ENCODE data around the gene ACSF3. TPM values are rescaled to one million over a fixed set of nuclear protein-coding genes. Genes with fewer than 3 reads are reported as not detected.
"Not testable (repeated sequence)": the region's sequence is repeated elsewhere in the genome, so short reads cannot be mapped to it uniquely, and the experiment has no call there.

ACSF3 gene
- total RNA-seq, 1 donor from 2014 or later: 18.6 TPM

- no peak for DNase-seq (ENCODE audit: low read depth in 2 of 2)
Measured at GRCh38 chr16:89072548-89073130, 21.0 kb upstream of the ACSF3 start.

GRCh38 chr16:89073346-89074071 lies 20.1 kb upstream of the ACSF3 start:
- no peak for DNase-seq (ENCODE audit: low read depth in 2 of 2)

DNA sequence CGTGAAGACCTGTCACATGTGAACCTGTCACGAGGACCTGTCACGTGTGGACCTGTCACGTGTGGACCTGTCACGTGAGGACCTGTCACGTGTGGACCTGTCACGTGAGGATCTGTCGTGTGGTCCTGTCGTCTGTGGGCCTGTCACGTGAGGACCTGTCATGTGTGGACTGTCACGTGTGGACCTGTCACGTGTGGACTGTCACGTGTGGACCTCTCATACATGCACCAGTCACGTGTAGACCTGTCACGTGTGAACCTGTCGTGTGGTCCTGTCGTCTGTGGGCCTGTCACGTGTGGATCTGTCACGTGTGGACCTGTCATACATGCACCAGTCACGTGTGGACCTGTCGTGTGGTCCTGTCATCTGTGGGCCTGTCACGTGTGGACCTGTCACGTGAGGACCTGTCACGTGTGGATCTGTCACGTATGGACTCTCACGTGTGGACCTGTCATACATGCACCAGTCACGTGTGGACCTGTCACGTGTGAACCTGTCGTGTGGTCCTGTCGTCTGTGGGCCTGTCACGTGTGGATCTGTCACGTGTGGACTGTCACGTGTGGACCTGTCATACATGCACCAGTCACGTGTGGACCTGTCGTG lies 19.5 kb upstream of the ACSF3 start:
- DNase-seq (ENCODE audit: low read depth in 2 of 2): not testable (repeated sequence)

DNA sequence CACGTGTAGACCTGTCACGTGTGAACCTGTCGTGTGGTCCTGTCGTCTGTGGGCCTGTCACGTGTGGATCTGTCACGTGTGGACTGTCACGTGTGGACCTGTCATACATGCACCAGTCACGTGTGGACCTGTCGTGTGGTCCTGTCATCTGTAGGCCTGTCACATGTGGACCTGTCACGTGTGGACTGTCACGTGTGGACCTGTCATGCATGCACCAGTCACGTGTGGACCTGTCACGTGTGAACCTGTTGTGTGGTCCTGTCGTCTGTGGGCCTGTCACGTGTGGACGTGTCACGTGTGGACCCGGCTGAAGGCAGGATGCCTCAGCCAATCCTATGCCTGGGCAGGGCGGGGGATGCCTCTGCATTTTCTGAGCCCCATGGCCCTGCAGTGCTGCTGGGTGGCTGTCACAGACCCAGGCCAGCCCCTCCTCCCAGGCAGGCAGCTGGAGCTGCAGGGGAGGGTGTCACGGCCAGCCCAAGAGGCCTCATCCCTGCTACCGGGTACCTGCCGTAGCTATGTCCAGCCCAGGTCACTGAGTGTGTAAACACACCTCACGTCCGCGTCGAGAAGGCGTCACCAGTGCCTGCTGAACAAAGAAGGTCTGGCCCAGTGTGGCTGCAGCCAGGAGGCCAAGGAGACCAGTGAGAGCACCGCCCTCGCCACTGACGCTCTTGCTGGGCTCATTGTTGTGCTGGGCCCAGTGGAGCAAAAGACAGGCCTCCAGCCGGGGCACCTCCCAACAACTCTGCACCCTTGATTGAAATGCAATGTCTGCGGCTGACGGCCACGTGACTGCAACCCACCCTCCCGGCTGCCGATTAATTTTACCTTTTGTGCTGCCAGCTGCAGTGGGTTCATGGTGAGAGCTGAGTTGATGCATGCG lies 18.6 kb upstream of the ACSF3 start:
- no peak for DNase-seq (ENCODE audit: low read depth in 2 of 2)

DNA sequence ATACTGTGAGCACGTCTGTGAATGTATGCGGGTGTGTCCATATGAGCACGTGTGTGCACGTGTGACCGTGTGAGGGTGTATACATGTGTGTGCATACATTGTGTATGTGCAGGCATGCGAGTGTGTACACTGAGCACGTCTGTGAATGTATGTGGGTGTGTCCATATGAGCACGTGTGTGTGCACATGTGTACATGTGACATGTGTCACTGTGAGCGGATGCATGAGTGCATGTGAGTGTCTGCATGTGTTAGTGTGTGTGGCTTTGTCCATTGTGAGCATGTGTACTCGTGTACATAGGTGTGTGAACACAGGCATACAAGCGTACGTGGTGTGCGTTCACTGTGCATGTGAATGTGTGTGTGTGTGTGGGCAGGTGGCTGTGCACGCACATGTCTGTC lies 17.5 kb upstream of the ACSF3 start:
- no peak for DNase-seq (ENCODE audit: low read depth in 2 of 2)

GRCh38 chr16:89077076-89077475 lies 16.6 kb upstream of the ACSF3 start:
- no peak for DNase-seq (ENCODE audit: low read depth in 2 of 2)

GRCh38 chr16:89078172-89078571 lies 15.5 kb upstream of the ACSF3 start:
- no peak for DNase-seq (ENCODE audit: low read depth in 2 of 2)

- no peak for DNase-seq (ENCODE audit: low read depth in 2 of 2)
Measured at GRCh38 chr16:89079434-89079980, 14.1 kb upstream of the ACSF3 start.

DNA sequence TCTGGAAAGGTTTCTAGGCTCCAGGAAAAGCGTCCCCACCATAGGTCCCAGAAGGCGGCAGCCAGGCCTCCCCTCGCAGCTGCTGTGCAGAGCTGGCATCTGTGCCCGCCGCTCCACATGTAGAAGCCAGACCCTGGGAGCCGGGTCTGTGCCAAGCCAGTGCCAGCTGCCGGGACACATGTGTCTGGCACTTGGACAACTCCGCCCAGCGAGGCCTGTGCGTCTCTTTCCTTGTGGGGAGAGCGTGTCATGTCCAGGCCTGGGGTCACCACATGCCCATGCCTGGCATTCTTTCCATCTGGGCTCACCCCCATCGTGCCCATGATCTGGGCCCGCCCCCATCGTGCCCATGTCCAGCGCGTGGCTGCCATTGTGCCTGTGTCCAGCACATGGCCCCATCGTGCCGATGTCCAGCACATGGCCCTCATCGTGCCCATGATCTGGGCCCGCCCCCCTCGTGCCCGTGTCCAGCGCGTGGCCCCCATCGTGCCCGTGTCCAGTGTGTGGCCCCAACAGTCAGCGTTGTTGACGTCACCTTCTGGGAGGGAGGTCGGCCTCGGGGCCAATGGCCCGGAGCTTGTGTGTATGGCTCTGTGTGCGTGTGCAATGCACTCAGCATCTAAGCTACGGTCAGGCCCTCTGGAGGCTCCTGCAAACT lies 13.3 kb upstream of the ACSF3 start:
- no peak for DNase-seq (ENCODE audit: low read depth in 2 of 2)

DNA sequence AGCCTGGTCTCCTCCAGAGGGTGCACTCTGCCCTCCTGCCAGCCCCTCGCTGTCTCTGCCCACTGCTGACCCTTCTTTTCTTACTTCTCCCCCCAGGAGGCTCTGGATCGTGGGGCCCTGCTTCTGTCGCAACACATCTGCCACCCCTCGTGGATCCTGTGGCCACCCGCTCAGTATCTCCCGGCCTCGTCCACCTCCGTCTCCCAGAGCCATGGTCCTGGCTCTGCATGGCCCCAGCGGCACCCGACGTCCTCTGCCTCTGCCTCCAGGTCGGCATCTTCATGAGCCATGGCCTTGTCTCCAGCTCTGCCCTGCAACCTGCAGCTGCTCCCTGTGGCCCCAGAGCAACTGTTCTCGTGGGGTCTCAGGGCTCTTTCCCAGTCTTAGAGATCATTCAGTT lies 12.1 kb upstream of the ACSF3 start:
- DNase-seq (ENCODE audit: low read depth in 2 of 2): no peak

DNA sequence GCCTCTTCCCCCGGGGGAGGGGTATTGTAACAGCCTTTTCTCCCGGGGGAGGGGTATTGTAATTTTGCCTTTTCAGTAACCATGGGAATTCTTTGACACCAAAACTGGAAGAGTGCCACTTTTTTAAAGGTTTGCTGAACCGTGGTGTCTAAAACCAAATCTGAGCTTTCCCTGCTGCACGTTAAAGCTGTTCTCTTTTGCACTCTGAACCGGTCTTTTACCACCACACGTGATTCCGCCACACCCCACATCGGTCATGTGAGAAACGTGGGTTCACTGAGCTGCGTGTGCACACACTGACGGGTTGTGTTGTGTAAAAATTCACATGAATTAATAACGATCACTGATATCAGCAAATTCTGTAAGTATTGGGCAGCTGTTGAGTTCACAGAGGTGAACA lies 9.2 kb upstream of the ACSF3 start:
- DNase-seq (ENCODE audit: low read depth in 2 of 2): no peak

- no peak for DNase-seq (ENCODE audit: low read depth in 2 of 2)
Measured at GRCh38 chr16:89084814-89085612, 8.6 kb upstream of the ACSF3 start.

DNA sequence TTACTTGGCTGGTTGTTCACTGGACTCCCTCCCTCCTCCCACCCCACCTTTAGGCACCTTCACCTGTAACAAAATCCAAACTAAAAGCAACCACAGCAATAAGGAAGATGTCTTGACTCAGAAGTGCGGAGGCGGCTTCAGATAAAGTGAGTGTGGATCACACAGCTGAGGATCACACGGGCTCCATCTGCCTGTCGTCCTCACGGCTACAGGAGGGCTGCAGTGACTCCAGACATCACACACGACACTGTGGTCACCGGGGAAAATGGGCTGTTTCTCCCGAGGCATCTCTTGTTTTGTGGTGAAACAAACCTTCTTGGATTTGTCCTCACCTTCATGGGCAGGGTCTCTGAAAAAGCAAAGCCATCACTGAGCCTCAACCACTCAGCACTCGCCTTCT lies 7.9 kb upstream of the ACSF3 start:
- no peak for DNase-seq (ENCODE audit: low read depth in 2 of 2)

GRCh38 chr16:89087922-89088497 lies 5.6 kb upstream of the ACSF3 start:
- DNase-seq (ENCODE audit: low read depth in 2 of 2): no peak

DNA sequence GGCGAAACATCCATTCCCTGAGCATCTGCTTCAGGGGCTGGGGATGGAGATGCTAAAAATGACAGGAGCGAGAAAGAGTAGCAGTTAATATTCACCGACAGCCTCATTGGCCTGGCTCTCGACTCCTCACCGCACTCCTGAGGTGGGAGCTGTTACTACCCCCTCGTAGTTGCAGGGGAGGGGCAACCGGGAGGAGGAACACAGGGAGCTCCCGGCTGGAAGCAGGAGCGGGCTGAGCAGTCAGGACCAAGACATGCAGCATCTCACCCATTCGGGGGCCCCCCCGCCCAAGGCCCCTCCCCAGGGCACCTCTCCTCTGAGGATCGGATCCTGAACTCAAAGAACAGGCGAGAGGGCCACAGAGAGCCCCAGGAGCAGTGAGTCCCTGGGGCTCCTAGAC lies 4.5 kb upstream of the ACSF3 start:
- no peak for DNase-seq (ENCODE audit: low read depth in 2 of 2)

GRCh38 chr16:89090182-89090630 lies 3.4 kb upstream of the ACSF3 start:
- peak in 1 of 2 donors; percentile 33 for DNase-seq (ENCODE audit: low read depth in 2 of 2)

GRCh38 chr16:89090669-89091426 lies 2.8 kb upstream of the ACSF3 start:
- DNase-seq (ENCODE audit: low read depth in 2 of 2): peak; percentile 10 to 28

DNA sequence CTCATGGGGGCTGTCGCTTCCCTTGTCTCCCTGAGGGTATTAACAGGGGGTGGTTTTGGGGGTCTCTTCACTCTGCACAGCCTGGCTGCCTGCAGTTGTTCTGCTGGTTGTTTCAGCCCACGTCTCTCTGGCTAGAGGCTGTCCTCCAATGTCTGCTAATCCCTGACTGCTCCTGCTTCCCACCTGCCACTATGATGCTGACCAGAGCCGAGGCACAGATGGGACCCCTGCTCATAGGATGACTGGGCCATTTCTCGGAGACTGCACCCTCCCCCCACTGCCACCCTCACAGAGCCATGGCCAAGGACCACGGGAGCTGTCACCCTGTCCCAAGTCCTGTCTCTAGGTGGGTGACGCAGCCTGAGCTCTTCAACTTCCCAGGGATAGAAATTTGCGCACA lies 1.6 kb upstream of the ACSF3 start:
- no peak for DNase-seq (ENCODE audit: low read depth in 2 of 2)

DNA sequence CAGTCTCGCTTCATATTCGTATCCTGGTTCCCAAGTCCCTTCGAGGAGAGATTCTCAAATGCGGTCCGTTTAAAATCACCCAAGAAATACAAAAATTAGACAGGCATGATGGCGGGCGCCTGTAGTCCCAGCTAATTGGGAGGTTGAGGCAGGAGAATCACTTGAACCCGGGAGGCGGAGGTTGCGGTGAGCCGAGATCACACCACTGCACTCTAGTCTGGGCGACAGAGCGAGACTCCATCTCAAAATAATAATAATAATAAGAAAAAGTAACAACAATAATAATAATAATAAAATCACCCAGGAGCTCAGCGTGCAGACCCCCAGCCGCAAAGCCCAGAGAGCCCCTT lies 425 bp upstream of the ACSF3 start:
- not testable (repeated sequence) for DNase-seq (ENCODE audit: low read depth in 2 of 2)

Data from dermis microvascular lymphatic vessel endothelial cell (primary cell).